ENCODE measurements around the gene PTPRN2. TPM values are rescaled to one million over a fixed set of nuclear protein-coding genes. Genes with fewer than 3 reads are reported as not detected.

The PTPRN2 gene
- total and polyA plus RNA-seq, 2 of the 13 experiments (the other 11 are each of a cell fraction or from before 2014, with no cell fraction given): 2.5 to 24.2 TPM

- TF ChIP-seq CREM (IDR thresholded peaks at IDR 0.05): no peak
- no peak for TF ChIP-seq CREM (CRISPR knock-in tag; IDR thresholded peaks at IDR 0.05)
- no peak for TF ChIP-seq KDM6A (CRISPR knock-in tag; IDR thresholded peaks at IDR 0.05; ENCODE audit: low read depth)
- TF ChIP-seq, protein P1, sequence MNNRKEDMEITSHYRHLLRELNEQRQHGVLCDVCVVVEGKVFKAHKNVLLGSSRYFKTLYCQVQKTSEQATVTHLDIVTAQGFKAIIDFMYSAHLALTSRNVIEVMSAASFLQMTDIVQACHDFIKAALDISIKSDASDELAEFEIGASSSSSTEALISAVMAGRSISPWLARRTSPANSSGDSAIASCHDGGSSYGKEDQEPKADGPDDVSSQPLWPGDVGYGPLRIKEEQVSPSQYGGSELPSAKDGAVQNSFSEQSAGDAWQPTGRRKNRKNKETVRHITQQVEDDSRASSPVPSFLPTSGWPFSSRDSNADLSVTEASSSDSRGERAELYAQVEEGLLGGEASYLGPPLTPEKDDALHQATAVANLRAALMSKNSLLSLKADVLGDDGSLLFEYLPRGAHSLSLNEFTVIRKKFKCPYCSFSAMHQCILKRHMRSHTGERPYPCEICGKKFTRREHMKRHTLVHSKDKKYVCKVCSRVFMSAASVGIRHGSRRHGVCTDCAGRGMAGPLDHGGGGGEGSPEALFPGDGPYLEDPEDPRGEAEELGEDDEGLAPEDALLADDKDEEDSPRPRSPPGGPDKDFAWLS (CRISPR knock-in tag; IDR thresholded peaks at IDR 0.05; ENCODE audit: borderline replicate concordance): no peak
- TF ChIP-seq YEATS2 (CRISPR knock-in tag; IDR thresholded peaks at IDR 0.05; ENCODE audit: borderline replicate concordance): no peak
- no peak for TF ChIP-seq E2F5 (CRISPR knock-in tag; conservative IDR thresholded peaks at IDR 0.05)
Observed at GRCh38 chr7:157971501-157971900, 616.1 kb downstream of the PTPRN2 start (continued).

DNA sequence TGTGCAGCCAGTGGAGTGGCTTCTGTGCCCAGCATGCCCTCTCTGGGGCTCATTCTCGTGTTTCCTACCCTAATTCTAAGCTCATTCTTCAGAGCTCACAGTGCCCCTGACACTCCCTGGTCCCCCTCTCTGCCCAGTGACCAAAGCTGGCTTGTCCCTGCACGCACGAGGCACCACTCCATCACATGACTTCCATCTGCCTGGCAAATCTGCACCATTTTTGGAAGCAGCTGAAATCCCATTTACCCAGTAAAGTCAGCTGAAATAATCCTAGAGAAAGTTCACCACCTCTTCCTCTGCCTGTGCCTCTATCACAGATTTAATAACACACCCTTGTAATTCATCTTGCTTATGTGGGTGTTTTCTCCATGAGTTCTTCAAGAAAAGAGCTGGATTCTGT is 616.9 kb downstream of the PTPRN2 start:
- WGBS (ENCODE audit: low lambda C conversion rate): 87% methylated on average over 3 of the region's 3 CpGs
- no peak for ATAC-seq
- no peak overlapping the region for H3K4me2 ChIP-seq (ENCODE audit: low read depth, low read length)
- intact Hi-C loops (cut with micrococcal nuclease; ENCODE audit: unreplicated experiment) (no loop called here), in situ Hi-C loops (cut with HindIII; ENCODE audit: extremely low pct_ligation_motif_present, low pct_unique_long_range_greater_than_20kb) (no loop called here)
- H3K4me3 ChIP-seq (replicated peaks in 1 of 3; ENCODE audit: insufficient read depth in 1 of 3, low read depth in 2 of 3, low read length in 3 of 3): no peak overlapping the region
- POLR2A ChIA-PET: no interaction called here
- no peaks in the 10 kb centered on the region for H3K4me1 ChIP-seq (ENCODE audit: insufficient read depth, low read length)
- H4K20me1 ChIP-seq (ENCODE audit: insufficient read depth, low read length): no peaks in the 10 kb centered on the region; the same call in 1 of the 2 replicates
- H3K27ac ChIP-seq (ENCODE audit: extremely low read length, insufficient read depth, low read length): no peak overlapping the region
- BruUV-seq (replicated peaks): no TSS peak
- H3K9ac ChIP-seq (ENCODE audit: insufficient read depth, low read depth, low read length): no peak overlapping the region
- no peak for DNase-seq (ENCODE audit: low spot score)
- no peaks in the 10 kb centered on the region for H3K79me2 ChIP-seq (ENCODE audit: insufficient read depth, low read length)
- FAIRE-seq: no peak
- no peak overlapping the region for H2AFZ ChIP-seq (ENCODE audit: low read length)
- H3K27me3 ChIP-seq (ENCODE audit: control insufficient read depth in 1 of 2, insufficient read depth in 2 of 2, low read length in 2 of 2): no peaks in the 10 kb centered on the region; a peak in 1 of 5 replicates
- H3K9me3 ChIP-seq (ENCODE audit: low read length): peaks cover 13% of the 10 kb centered on the region; the same call in 1 of the 2 replicates
- no peaks in the 10 kb centered on the region for H3K36me3 ChIP-seq (replicated peaks in 1 of 2; ENCODE audit: control insufficient read depth in 1 of 2, insufficient read depth in 2 of 2, low read length in 2 of 2)
- CTCF ChIA-PET (ENCODE audit: low intra/inter-chr PET ratio, low total read pairs): no interaction called here
- TF ChIP-seq KLF12 (CRISPR knock-in tag; IDR thresholded peaks at IDR 0.05; ENCODE audit: borderline replicate concordance) (no peak), ZNF619 (CRISPR knock-in tag; IDR thresholded peaks at IDR 0.05) (no peak), DRAP1 (CRISPR knock-in tag; IDR thresholded peaks at IDR 0.05) (no peak), PHF5A (CRISPR knock-in tag; IDR thresholded peaks at IDR 0.05; ENCODE audit: low read depth, unreplicated experiment) (no peak), MNT (IDR thresholded peaks at IDR 0.05) (no peak), NKX3-1 (CRISPR knock-in tag; IDR thresholded peaks at IDR 0.05) (no peak), JUNB (CRISPR knock-in tag; IDR thresholded peaks at IDR 0.05; ENCODE audit: borderline replicate concordance) (no peak), KDM2A (CRISPR knock-in tag; IDR thresholded peaks at IDR 0.05; ENCODE audit: borderline replicate concordance, low read depth) (no peak), ARNT2 (CRISPR knock-in tag; IDR thresholded peaks at IDR 0.05; ENCODE audit: low read depth) (no peak), KDM3A (CRISPR knock-in tag; IDR thresholded peaks at IDR 0.05; ENCODE audit: low read depth) (no peak), GLI4 (CRISPR knock-in tag; IDR thresholded peaks at IDR 0.05; ENCODE audit: borderline replicate concordance) (no peak), CBX1 (IDR thresholded peaks at IDR 0.05; ENCODE audit: low read depth) (no peak), MIER2 (CRISPR knock-in tag; IDR thresholded peaks at IDR 0.05) (no peak)
- TF ChIP-seq, protein P2, sequence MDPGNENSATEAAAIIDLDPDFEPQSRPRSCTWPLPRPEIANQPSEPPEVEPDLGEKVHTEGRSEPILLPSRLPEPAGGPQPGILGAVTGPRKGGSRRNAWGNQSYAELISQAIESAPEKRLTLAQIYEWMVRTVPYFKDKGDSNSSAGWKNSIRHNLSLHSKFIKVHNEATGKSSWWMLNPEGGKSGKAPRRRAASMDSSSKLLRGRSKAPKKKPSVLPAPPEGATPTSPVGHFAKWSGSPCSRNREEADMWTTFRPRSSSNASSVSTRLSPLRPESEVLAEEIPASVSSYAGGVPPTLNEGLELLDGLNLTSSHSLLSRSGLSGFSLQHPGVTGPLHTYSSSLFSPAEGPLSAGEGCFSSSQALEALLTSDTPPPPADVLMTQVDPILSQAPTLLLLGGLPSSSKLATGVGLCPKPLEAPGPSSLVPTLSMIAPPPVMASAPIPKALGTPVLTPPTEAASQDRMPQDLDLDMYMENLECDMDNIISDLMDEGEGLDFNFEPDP (CRISPR knock-in tag; conservative IDR thresholded peaks at IDR 0.05): no peak
